ENCODE data around the gene EZH2. TPM values are rescaled to one million over a fixed set of nuclear protein-coding genes. Genes with fewer than 3 reads are reported as not detected.
A peak's percentile ranks its signal among the peaks of the same experiment; 100 is the strongest.

The EZH2 gene
- total RNA-seq, 1 donor from 2014 or later = 13.8 TPM

DNA sequence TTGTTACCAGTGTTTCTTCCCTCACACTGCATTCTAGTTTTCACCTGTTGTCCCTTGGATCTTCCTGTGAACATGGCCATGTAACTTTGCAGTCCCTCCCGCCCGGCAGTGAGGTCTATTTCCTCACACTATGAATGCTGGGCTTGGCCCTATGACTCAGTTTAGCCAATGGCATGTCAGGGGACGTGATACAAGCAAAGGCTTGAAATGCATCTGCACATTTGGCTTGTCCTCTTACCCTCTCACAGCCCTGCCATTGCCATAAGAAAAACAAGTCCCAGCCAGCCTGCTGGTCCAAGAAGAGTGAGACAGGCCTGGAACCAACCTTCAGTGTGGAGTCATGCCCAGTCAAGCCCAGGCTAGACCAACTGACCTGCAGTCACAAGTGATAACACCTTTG is 17.1 kb upstream of the EZH2 start:
- H3K36me3 ChIP-seq (ENCODE audit: insufficient read depth, low read length) = no peaks in the 10 kb centered on the region
- no peak for FAIRE-seq
- H3K4me1 Mint-ChIP-seq (ENCODE audit: low read depth, unreplicated experiment) = peaks cover 5% of the 10 kb centered on the region
- H3K9me3 ChIP-seq (ENCODE audit: insufficient read depth, low read depth, low read length) = no peaks in the 10 kb centered on the region
- H3K27ac ChIP-seq (ENCODE audit: low read depth, low read length) = no peak overlapping the region
- no peak overlapping the region for H3K4me2 ChIP-seq (ENCODE audit: low read length)
- no peak for DNase-seq (ENCODE audit: low read depth)
- peaks cover 8% of the 10 kb centered on the region for H3K27me3 Mint-ChIP-seq (ENCODE audit: low read depth, unreplicated experiment)
- no peaks in the 10 kb centered on the region for H4K20me1 ChIP-seq (ENCODE audit: insufficient read depth, low read length)
- no peak overlapping the region for H3K4me3 ChIP-seq (ENCODE audit: insufficient read depth, low read depth, low read length)
- H3K9ac ChIP-seq (ENCODE audit: low read length) = no peak overlapping the region
- H3K27me3 ChIP-seq (ENCODE audit: insufficient read depth, low read length) = peaks cover 7% of the 10 kb centered on the region
- no peaks in the 10 kb centered on the region for H3K4me1 ChIP-seq (ENCODE audit: insufficient read depth, low read length)
- no peaks in the 10 kb centered on the region for H3K36me3 Mint-ChIP-seq (ENCODE audit: low read depth, unreplicated experiment)
- H3K27ac Mint-ChIP-seq (ENCODE audit: unreplicated experiment) = no peak overlapping the region
- peak overlapping the region; percentile 10 for H2AFZ ChIP-seq (ENCODE audit: low read depth, low read length)
- H3K4me3 Mint-ChIP-seq (ENCODE audit: unreplicated experiment) = no peak overlapping the region
- H3K9me3 Mint-ChIP-seq (ENCODE audit: unreplicated experiment) = no peaks in the 10 kb centered on the region
- no peak for TF ChIP-seq EZH2 (IDR thresholded peaks at IDR 0.05; ENCODE audit: insufficient read depth, low read length)
- TF ChIP-seq, protein P1, sequence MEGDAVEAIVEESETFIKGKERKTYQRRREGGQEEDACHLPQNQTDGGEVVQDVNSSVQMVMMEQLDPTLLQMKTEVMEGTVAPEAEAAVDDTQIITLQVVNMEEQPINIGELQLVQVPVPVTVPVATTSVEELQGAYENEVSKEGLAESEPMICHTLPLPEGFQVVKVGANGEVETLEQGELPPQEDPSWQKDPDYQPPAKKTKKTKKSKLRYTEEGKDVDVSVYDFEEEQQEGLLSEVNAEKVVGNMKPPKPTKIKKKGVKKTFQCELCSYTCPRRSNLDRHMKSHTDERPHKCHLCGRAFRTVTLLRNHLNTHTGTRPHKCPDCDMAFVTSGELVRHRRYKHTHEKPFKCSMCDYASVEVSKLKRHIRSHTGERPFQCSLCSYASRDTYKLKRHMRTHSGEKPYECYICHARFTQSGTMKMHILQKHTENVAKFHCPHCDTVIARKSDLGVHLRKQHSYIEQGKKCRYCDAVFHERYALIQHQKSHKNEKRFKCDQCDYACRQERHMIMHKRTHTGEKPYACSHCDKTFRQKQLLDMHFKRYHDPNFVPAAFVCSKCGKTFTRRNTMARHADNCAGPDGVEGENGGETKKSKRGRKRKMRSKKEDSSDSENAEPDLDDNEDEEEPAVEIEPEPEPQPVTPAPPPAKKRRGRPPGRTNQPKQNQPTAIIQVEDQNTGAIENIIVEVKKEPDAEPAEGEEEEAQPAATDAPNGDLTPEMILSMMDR (IDR thresholded peaks at IDR 0.05; ENCODE audit: insufficient read depth, low read depth, low read length) = no peak
- H3K79me2 ChIP-seq (ENCODE audit: insufficient read depth, low read length) = no peaks in the 10 kb centered on the region

DNA sequence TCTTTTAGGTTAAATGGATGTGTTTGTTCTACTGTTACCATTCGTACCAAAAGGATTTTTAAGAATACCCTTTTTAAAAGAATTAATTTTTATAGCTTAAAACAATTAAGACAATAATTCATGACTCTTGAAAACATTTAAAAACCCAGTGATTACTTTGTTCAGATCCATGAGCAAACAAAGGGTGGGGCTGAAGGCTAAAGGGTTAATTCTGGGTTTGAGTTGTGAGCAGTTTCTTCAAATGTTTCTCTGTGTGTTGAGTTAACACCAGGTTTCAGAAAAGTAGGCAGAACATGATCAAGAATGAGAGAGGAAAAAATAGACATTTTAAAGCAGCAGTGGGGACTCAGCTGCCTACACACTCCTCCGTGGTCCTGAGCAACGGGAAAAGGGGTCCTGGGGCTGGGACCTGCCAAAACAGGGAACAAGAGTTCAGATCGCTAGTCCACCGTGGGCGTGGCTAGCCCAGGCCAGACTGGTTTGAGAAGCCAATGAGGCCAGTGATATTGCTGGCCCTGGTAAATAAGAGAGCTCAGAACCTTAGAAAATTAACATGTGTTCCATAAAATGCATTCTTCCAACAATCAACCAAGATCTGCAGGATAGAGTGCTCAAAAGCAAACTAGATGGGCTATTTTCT is 14.9 kb upstream of the EZH2 start:
- H3K27ac ChIP-seq (ENCODE audit: low read depth, low read length) = no peak overlapping the region
- H3K4me1 Mint-ChIP-seq (ENCODE audit: low read depth, unreplicated experiment) = no peaks in the 10 kb centered on the region
- H3K9me3 ChIP-seq (ENCODE audit: insufficient read depth, low read depth, low read length) = no peaks in the 10 kb centered on the region
- no peaks in the 10 kb centered on the region for H3K9me3 Mint-ChIP-seq (ENCODE audit: unreplicated experiment)
- no peaks in the 10 kb centered on the region for H3K36me3 ChIP-seq (ENCODE audit: insufficient read depth, low read length)
- H3K27me3 ChIP-seq (ENCODE audit: insufficient read depth, low read length) = peaks cover 6% of the 10 kb centered on the region
- H3K79me2 ChIP-seq (ENCODE audit: insufficient read depth, low read length) = no peaks in the 10 kb centered on the region
- H3K4me1 ChIP-seq (ENCODE audit: insufficient read depth, low read length) = no peaks in the 10 kb centered on the region
- H3K27ac Mint-ChIP-seq (ENCODE audit: unreplicated experiment) = no peak overlapping the region
- no peak for TF ChIP-seq EZH2 (IDR thresholded peaks at IDR 0.05; ENCODE audit: insufficient read depth, low read length)
- TF ChIP-seq, protein P1 (IDR thresholded peaks at IDR 0.05; ENCODE audit: insufficient read depth, low read depth, low read length) = no peak
- H3K9ac ChIP-seq (ENCODE audit: low read length) = no peak overlapping the region
- H3K4me3 Mint-ChIP-seq (ENCODE audit: unreplicated experiment) = no peak overlapping the region
- no peak overlapping the region for H3K4me3 ChIP-seq (ENCODE audit: insufficient read depth, low read depth, low read length)
- H3K4me2 ChIP-seq (ENCODE audit: low read length) = no peak overlapping the region
- no peaks in the 10 kb centered on the region for H4K20me1 ChIP-seq (ENCODE audit: insufficient read depth, low read length)
- FAIRE-seq (no peak), DNase-seq (ENCODE audit: low read depth) (no peak)
- no peak overlapping the region for H2AFZ ChIP-seq (ENCODE audit: low read depth, low read length)
- H3K36me3 Mint-ChIP-seq (ENCODE audit: low read depth, unreplicated experiment) = no peaks in the 10 kb centered on the region
- peaks cover 2% of the 10 kb centered on the region for H3K27me3 Mint-ChIP-seq (ENCODE audit: low read depth, unreplicated experiment)

DNA sequence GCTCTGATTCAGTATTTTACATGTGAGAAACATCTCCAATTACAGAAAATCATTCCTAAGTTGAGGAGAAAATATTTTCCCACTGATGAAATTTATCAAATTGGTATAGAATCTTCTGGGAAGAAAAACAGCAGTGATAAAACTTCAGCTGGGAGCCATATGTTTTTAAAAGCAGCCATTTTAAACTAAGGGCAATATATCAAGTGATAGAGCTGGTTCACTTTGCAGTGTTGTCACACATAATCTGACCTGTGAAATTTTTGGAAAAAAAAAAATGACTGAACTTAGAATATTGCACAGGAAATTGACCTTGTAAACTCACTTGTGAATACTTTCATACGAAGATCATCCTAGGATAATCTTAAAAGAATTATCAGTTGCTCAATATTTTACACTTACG is 10.5 kb upstream of the EZH2 start:
- FAIRE-seq (no peak), DNase-seq (ENCODE audit: low read depth) (no peak)
- no peak for TF ChIP-seq EZH2 (IDR thresholded peaks at IDR 0.05; ENCODE audit: insufficient read depth, low read length)
- TF ChIP-seq, protein P1 (IDR thresholded peaks at IDR 0.05; ENCODE audit: insufficient read depth, low read depth, low read length) = no peak
- Mint-ChIP-seq H3K36me3 (ENCODE audit: low read depth, unreplicated experiment) (no peaks in the 10 kb centered on the region), H3K27me3 (ENCODE audit: low read depth, unreplicated experiment) (no peaks in the 10 kb centered on the region), H3K4me1 (ENCODE audit: low read depth, unreplicated experiment) (no peaks in the 10 kb centered on the region), H3K4me3 (ENCODE audit: unreplicated experiment) (no peak overlapping the region), H3K9me3 (ENCODE audit: unreplicated experiment) (no peaks in the 10 kb centered on the region), H3K27ac (ENCODE audit: unreplicated experiment) (no peak overlapping the region)
- Histone ChIP-seq H3K9me3 (ENCODE audit: insufficient read depth, low read depth, low read length) (no peaks in the 10 kb centered on the region), H4K20me1 (ENCODE audit: insufficient read depth, low read length) (no peaks in the 10 kb centered on the region), H3K9ac (ENCODE audit: low read length) (no peak overlapping the region), H3K4me1 (ENCODE audit: insufficient read depth, low read length) (no peaks in the 10 kb centered on the region), H3K36me3 (ENCODE audit: insufficient read depth, low read length) (no peaks in the 10 kb centered on the region), H2AFZ (ENCODE audit: low read depth, low read length) (no peak overlapping the region), H3K4me2 (ENCODE audit: low read length) (no peak overlapping the region), H3K79me2 (ENCODE audit: insufficient read depth, low read length) (no peaks in the 10 kb centered on the region), H3K27me3 (ENCODE audit: insufficient read depth, low read length) (no peaks in the 10 kb centered on the region), H3K27ac (ENCODE audit: low read depth, low read length) (no peak overlapping the region), H3K4me3 (ENCODE audit: insufficient read depth, low read depth, low read length) (no peak overlapping the region)

Measured in astrocyte (in vitro differentiated cells and primary cell).